Stomach smooth muscle (tissue), 2 donors: ENCODE data around the gene TMEM185A.
"Not testable (repeated sequence)": the region's sequence is repeated elsewhere in the genome, so short reads cannot be mapped to it uniquely, and the experiment has no call there.

Experiments used
- H3K27ac ChIP-seq: one replicate; pipeline ENCODE4 v1.7.0; 2013; ENCODE audit warnings: mild to moderate bottlenecking, low read length, inconsistent platforms
- H3K27me3 ChIP-seq, 2 donors: one replicate each; pipeline ENCODE4 v1.7.0; 2013; ENCODE audit warnings: low read length in 2 of 2; ENCODE audit not compliant: insufficient read depth in 2 of 2, control insufficient read depth in 1 of 2
- H3K36me3 ChIP-seq, 2 donors: one replicate each; pipeline ENCODE4 v1.7.0; 2013; ENCODE audit warnings: low read length in 2 of 2; ENCODE audit not compliant: control insufficient read depth in 2 of 2, insufficient read depth in 2 of 2
- H3K4me1 ChIP-seq: one replicate; pipeline ENCODE4 v1.7.0; 2013; ENCODE audit warnings: low read length; ENCODE audit not compliant: control insufficient read depth, insufficient read depth
- H3K4me3 ChIP-seq, 2 donors: one replicate each; pipeline ENCODE4 v1.7.0; 2013; ENCODE audit warnings: low read length in 2 of 2
- H3K9ac ChIP-seq, 2 donors: one replicate each; pipeline ENCODE4 v1.7.0; 2013; ENCODE audit warnings: low read length in 2 of 2, mild to moderate bottlenecking in 1 of 2
- H3K9me3 ChIP-seq, 2 donors: one replicate each; pipeline ENCODE4 v1.7.0; 2013; ENCODE audit warnings: low read length in 2 of 2; ENCODE audit not compliant: control insufficient read depth in 2 of 2
- donor health status: healthy.
- donor health status: Pancreatic carcinoma.

The TMEM185A gene

DNA sequence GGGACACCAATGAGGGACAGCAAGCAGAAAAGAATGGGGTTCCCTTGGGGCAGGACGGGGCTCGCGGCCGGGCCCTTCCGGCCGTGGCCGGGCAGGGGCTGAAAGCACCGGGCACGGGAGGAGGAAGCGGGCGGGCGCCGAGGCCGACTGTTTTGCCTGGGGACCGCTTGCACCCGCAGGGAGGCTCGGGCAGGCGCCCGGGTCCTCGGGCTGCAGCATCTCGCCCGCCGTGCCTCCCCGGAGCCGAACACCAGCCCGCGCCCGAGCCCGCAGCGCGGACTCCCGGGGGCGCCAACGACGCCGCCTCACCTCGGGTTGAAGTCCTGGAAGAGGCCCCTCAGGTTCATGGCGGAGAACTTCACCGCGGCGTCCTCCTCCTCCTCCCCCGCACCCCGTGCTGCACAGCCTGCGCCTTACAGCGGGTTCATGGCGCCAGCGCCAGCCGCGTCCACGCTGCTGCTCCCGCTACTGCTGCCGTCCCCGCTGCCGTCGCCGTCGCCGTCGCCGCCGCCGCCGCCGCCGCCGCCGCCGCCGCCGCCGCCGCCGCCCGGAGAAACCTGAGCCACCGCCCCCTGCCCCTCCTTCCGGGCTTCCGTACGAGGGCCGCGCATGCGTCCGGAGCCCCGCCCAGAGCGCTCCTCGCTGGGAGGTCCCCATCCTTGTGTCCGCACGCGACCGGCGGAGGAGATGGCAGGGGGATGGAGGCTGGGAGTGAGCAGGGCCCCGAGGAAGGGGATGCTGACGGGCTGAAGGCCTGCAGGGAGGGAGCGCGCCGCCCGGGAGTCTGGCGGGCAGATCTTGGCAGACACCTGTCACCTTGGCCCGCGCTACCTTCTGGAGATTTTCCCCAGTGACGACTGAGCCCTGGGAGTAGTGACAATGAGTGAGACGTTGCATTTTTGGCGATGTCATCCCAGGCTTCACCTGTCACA is at the start of gene TMEM185A:
Gene TMEM185A (minus strand): TSS at position 559 of the 932 bp plus-strand sequence. CDS start 212 bp downstream, at position 347.
- Histone ChIP-seq H3K27ac (peak within 1 kb of the TSS; percentile 31), H3K27me3 (peaks cover 0 to 4% of the 10 kb centered on the region in 2 donors), H3K4me1 (peaks cover 8% of the 10 kb centered on the region), H3K9me3 (no peaks in the 10 kb centered on the region), H3K9ac (peak within 1 kb of the TSS; percentile 62 to 64), H3K36me3 (no peaks in the 10 kb centered on the region), H3K4me3 (peak within 1 kb of the TSS; percentile 73 to 77)

GRCh38 chrX:149681182-149681581 is 49.6 kb upstream of the TMEM185A start:
- Histone ChIP-seq H3K4me1 (no peaks in the 10 kb centered on the region), H3K9ac (no peak overlapping the region), H3K27me3 (no peaks in the 10 kb centered on the region), H3K4me3 (no peak overlapping the region), H3K36me3 (no peaks in the 10 kb centered on the region), H3K27ac (no peak overlapping the region), H3K9me3 (no peaks in the 10 kb centered on the region)

DNA sequence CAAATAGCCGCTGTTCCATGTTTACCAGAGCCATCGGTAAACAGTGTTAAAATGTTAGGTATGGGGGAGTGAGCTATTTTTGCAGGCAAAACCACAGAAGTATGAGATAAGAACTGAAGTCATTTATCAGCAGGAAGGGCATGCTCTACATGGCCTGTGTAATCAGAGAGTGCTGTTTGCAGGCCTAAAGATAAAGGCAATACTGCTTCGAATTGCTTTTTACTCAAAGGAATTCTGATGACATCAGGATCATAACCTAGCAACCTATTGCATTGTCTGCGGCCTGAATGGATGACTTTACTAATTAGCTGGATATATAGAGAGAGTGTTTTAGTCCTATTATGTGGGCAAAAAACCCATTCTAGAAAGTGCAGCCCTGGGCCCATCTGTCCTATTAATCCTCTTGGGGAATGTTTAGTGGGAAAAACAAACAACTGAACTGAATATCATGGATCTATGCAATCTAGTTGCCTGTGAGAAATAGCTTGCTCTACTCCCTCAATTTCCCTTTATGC is 47.6 kb upstream of the TMEM185A start:
- not testable (repeated sequence) for H3K4me1 ChIP-seq, H3K36me3 ChIP-seq, H3K27me3 ChIP-seq, H3K9me3 ChIP-seq, H3K9ac ChIP-seq, H3K27ac ChIP-seq, H3K4me3 ChIP-seq

GRCh38 chrX:149675554-149675953 is 44.0 kb upstream of the TMEM185A start:
- H3K27me3 ChIP-seq, H3K9me3 ChIP-seq, H3K4me3 ChIP-seq, H3K9ac ChIP-seq, H3K36me3 ChIP-seq, H3K27ac ChIP-seq, H3K4me1 ChIP-seq: not testable (repeated sequence)

- H3K9ac ChIP-seq, H3K27me3 ChIP-seq, H3K4me3 ChIP-seq, H3K9me3 ChIP-seq, H3K36me3 ChIP-seq, H3K4me1 ChIP-seq, H3K27ac ChIP-seq: not testable (repeated sequence)
These were observed 43.5 kb upstream of the TMEM185A start for GRCh38 chrX:149675088-149675487.

GRCh38 chrX:149660613-149661012 is 29.0 kb upstream of the TMEM185A start:
- not testable (repeated sequence) for H3K9ac ChIP-seq, H3K27ac ChIP-seq, H3K4me3 ChIP-seq, H3K9me3 ChIP-seq, H3K27me3 ChIP-seq, H3K4me1 ChIP-seq, H3K36me3 ChIP-seq

GRCh38 chrX:149656260-149656884 is 24.8 kb upstream of the TMEM185A start:
- H3K27me3 ChIP-seq, H3K4me1 ChIP-seq, H3K9me3 ChIP-seq, H3K36me3 ChIP-seq, H3K9ac ChIP-seq, H3K4me3 ChIP-seq, H3K27ac ChIP-seq: not testable (repeated sequence)

DNA sequence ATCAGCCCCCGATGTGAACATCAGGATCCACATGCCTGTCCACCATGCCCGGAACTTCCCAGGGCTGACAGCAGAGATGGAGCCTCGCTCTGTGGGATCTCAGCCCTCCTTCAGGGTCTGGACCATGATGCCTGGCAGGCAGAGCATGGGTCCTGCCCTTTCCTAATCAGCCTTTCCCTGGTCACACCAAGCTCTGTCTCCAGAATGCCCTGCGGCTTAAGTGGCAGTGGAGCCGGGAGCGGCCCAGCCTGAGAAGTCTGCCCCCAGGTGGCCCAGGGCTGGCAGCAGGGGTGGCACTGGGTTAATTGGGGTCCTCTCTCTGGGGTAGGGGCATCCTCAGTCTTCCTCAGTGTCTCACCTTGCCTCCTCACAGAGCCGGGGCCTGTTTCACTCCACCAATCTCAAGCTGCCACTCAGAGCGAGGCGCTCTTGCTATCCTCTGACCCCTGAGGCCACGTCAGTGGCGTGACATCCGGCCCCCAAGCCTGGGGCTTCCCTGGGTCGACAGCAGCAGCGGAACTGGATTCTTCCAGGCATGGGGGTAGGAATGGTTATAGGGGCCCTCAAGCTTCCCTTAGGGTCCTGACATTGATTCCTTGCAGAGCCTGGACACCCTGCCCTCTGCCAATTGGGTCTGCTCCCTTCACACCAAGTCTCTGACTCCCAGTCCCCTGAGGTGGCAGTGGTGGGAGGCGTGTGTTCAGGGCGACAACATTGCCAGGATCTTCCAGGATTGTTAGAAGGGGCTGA is 20.8 kb upstream of the TMEM185A start:
- H3K4me3 ChIP-seq, result no peak overlapping the region
- no peaks in the 10 kb centered on the region for H3K9me3 ChIP-seq
- no peaks in the 10 kb centered on the region for H3K4me1 ChIP-seq
- no peaks in the 10 kb centered on the region for H3K36me3 ChIP-seq
- H3K9ac ChIP-seq, result no peak overlapping the region
- peaks cover 0 to 3% of the 10 kb centered on the region in 2 donors for H3K27me3 ChIP-seq
- no peak overlapping the region for H3K27ac ChIP-seq

GRCh38 chrX:149650162-149650561 is 18.6 kb upstream of the TMEM185A start:
- Histone ChIP-seq H3K4me3 (no peak overlapping the region), H3K27ac (no peak overlapping the region), H3K9me3 (no peaks in the 10 kb centered on the region), H3K4me1 (no peaks in the 10 kb centered on the region), H3K9ac (no peak overlapping the region), H3K27me3 (peaks cover 0 to 3% of the 10 kb centered on the region in 2 donors), H3K36me3 (no peaks in the 10 kb centered on the region)

DNA sequence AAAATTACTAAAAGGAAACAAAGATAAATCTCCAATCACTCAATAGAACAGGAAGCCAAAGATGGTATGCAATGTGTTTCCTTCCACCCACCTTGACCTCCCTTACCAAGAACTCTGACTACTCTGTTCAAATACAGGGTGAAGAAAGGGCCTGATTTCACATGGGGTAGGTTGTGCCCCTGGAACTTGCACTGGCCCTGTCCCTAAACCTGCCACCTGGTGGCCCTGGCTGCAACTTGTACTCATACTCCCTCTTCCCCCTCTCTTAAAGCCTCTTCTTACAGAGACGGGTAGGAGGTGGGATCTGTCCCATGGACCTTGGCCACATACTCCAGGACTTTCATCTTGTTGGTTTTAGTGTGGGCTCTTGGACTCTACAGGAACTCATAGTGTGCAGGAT is 17.3 kb upstream of the TMEM185A start:
- Histone ChIP-seq H3K9ac (no peak overlapping the region), H3K27ac (no peak overlapping the region), H3K36me3 (no peaks in the 10 kb centered on the region), H3K4me1 (no peaks in the 10 kb centered on the region), H3K9me3 (no peaks in the 10 kb centered on the region), H3K27me3 (peaks cover 0 to 3% of the 10 kb centered on the region in 2 donors), H3K4me3 (no peak overlapping the region)
